Activated CD4-positive, alpha-beta T cell treated with anti-CD3 and anti-CD28 coated beads, Interleukin-2, amount 50 U/mL, for 16 hours (primary cell): Measurements from ENCODE around the gene ZNF598.
"Not testable (repeated sequence)": the region's sequence is repeated elsewhere in the genome, so short reads cannot be mapped to it uniquely, and the experiment has no call there.

Experiments
- DNase-seq: peaks from one replicate; pipeline ENCODE4 v3.0.0-alpha.2; 2020

ZNF598 gene

GRCh38 chr16:2040041-2040786, 30.6 kb upstream of the ZNF598 start:
- DNase-seq = no peak

DNA sequence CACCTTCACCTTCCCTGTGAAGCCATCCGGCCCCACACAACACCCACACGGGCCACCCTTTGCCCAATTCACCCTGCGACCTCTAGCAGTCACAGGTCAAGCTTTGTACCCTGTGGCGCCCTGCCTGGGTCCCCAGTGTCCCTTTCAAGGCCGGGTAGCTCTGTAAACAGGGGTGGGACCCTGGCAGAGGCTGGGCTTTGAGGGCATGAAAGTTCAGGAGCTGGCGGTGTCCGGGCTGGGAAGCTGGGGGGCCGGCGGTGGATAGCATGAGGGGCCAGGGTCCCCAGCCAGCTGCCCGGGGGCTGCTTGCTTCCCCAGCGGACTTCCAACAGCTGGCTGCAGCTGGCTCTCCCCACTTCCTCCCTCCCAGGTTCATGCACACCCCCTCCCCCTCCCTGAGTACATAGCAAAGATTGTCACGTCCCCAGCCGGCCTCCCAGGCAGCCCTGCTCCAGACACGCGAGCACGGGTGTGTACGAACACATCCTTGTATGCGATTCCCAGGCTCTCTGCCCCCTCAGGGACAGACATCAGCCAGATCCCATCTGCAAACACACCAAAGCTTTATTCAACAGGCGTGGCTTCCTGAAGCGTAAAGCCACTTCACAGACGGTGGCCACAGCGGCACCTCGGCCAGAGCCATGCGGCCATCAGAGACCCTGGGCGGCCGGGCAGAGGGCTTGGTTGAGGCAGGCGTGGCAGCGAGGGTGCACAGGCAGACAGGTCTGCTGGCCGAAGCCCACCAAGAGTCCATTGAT, 29.8 kb upstream of the ZNF598 start:
- no peak for DNase-seq

DNA sequence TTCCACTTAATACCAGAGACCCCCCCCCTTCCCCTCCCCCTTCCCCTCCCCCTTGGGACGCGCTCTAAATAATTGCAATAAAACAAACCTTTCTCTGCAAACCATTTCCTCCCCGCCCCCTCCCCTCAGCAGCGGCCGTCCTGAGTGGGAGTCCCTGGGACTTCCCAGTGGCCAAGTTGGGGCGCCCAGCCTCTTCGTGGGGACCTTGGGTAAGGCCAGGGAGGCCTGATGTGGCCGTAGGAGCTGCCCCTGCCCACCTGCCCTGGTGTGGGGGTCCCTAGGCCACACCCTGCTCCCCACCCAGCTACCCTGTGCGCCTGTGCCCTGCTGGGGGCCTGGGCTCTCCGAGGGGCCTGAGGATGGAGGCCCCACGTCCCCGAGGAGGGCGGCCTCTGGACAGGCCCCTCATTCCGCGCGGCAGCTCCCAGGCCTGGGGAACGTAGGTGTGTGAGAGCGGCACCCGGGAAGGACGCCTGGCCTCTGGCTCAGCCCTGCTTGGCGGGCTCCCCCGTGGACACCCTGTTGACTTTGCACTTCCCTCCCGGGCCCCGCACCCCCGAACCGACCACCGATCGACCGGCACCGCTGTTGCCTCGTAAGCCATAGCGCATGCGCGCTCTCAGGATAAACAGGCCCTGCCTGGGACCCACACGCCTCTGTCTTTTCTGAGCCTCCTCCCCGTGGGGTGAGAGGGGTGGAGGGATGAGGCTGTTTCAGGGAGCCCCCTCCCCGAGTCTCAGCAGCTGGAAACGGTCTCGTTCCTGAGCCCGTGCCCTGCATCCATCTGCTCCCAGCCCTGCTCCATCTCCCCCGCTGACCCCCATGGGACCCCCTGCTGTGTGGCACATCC, 29.0 kb upstream of the ZNF598 start:
- no peak for DNase-seq

DNA sequence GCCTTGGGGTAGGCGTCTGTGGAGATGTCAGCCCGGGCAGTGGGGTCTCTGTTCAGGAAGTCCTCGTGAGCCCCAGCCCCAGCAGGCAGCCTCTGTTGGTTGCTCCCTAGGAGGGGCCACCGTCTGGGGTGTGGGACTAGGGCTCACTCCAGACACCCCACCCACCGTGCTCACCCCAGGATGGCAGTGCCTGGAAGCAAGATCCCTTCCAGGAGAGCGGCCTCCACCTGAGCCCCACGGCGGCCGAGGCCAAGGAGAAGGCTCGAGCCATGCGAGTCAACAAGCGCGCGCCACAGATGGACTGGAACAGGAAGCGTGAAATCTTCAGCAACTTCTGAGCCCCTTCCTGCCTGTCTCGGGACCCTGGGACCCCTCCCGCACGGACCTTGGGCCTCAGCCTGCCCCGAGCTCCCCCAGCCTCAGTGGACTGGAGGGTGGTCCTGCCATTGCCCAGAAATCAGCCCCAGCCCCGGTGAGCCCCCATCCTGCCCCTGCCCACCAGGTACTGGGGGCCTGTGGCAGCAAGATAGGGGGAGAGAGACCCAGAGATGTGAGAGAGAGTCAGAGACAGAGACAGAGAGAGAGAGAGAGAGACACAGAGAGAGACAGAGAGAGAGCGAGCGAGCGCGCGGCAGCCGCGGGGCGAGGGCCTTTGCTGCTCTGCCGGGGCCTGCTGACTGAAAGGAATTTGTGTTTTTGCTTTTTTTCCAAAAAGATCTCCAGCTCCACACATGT, 28.2 kb upstream of the ZNF598 start:
- DNase-seq = no peak

GRCh38 chr16:2037115-2037514, 27.5 kb upstream of the ZNF598 start:
- no peak for DNase-seq

- no peak for DNase-seq
These were observed 26.8 kb upstream of the ZNF598 start for GRCh38 chr16:2036200-2036966.

DNA sequence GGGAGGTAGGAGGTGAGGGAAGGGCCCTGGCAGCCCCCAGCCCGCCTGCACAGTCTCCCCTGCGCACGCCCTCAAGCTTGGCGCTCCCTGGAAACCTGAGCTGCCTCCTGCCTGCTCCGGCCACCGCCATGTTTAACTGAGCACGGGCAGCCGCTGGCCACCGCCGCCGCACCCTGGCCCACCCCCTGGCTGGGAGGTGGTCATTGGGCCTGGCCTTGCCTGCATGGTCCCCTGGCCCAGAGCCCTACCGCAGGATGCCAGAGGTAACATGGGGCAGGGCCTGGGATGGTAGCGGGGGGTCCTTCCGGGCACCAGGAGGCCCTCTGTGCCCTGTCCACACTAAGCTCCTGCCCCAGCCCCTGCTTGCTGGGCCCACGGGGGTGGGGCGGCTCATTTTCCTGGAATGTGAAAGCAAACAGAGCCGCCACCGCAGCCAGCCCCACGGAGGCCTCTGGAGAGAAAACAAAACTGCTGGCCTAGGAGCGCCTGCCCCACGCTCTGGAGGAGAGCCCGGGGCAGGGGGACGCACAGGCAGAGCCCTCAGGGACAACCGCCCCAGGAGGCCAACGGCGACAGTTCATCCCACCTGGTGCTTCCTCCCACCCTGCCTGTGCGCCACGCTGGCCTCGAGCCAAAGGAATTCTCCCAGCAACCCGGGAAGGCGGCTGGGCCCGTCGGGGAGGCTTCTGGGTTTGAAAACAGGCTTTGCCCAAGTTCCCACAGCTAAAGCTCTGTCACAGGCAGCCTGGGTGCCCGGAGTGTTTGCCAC, 26.0 kb upstream of the ZNF598 start:
- no peak for DNase-seq

DNA sequence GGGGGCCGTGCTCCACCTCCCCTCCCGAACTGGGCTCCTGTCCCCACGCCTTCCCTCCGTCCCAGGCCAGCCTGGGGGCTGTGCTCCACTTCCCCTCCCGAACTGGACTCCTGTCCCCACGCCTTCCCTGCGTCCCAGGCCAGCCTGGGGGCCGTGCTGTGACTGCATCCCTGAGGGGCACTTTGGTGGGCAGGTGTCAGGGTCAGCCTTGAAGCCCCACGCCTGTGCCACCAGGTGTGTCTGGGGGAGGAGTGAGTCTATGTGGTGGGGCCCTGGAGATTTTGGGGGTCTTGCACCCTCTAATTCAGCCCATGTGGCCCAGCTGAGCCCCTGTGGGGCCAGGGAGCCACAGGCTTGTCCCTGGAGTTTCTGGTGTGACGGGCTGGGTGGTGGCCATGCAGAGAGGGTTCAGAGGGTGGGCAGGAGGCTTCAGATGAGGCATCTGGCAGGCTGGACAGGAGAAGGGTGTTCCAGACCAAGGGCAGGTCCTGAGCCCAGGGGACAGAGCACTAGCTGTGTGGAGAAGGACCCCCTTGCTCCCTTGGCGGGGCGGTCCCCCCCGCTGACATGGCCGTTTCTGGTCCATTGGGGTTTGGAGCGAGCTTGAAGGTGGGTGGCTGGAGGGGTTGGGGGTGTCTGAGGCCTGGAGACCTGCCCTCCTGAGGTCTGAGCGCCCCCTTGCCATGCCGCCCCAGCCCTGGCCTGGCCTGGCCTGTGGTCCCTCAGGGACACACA, 25.2 kb upstream of the ZNF598 start:
- DNase-seq = no peak

GRCh38 chr16:2033909-2034695, 24.5 kb upstream of the ZNF598 start:
- DNase-seq = not testable (repeated sequence)

GRCh38 chr16:2033057-2033908, 23.7 kb upstream of the ZNF598 start:
- no peak for DNase-seq

DNA sequence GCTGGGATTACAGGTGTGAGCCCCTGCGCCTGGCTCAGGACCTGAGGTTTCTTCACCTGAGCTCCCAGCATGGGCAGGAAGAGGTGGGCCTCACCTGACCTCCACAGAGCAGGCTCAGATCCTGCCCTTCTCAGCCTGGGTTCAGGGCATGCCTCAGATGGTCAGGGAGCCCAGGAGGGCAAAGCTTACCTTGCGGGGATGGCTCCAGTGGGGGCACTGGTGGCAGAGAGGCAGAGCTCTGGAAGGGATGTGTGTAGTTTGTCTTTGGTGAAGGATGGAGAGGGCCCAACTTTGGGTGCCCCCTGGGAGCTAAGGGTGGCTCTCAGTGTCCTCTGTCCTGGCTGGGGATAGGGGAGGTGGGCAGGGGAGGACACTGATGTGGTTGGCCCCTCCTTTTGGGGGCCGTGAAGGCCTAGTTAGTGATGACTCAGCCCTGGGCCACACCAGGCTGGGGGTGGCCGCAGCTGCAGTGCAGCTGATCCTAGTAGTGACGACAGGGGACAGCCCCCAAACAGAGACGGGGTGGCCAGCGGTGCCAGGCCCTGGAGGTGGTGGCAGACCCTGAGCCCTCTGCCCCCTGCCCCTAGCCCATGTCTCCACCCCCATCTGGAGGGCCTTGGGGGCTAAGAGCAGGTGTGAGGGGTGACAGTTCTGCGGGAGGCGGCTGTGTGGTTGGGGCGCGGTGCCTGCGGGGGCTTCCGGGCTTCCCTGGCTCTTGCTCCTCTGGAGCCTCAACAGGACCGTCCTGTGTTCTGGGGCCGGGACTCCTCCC, 22.9 kb upstream of the ZNF598 start:
- no peak for DNase-seq

DNA sequence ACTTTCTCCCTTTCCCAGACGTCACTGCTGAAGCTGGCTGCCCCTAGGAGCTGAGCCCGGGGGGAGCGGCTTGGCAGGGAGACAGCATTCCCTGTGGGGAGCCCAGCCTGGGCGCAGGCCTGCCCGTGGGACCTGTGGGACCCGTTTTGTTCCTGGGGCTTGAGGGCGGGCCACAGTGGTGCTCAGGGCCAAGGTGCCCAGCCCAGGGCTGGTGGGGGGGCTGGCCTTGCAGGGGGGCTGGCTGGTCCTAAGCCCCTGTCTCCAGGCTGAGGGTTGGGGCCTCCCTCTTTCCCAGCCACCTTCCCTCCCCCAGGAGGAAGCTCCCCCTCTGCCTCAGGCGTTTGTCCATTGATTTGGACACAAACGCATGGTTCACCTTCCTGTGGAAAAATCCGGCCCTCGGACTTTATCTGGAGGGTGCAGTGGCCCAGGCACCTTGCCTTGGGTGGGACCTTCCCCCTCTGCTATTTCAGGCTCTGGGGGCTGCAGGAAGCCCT, 21.5 kb upstream of the ZNF598 start:
- no peak for DNase-seq

DNA sequence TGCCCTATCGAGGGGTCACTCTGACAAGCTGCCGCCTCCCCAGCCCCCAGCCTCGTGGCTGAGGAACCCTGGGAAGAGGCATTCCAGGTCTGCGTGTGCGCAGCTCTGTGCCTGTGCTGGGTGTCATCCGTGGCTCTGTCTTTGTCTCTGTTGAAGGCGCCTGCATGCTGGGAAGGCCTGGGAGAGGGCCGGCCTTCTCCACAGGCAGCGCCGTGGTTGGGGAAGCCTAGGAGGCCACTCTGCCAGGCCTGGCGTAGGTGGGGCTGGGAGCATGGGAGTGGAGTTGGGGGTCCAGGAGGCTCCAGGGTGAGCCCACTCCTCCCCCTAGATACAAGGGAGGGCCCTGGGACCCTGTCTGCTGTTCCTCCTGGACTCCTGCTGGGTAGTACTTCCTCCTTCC, 20.4 kb upstream of the ZNF598 start:
- no peak for DNase-seq

DNA sequence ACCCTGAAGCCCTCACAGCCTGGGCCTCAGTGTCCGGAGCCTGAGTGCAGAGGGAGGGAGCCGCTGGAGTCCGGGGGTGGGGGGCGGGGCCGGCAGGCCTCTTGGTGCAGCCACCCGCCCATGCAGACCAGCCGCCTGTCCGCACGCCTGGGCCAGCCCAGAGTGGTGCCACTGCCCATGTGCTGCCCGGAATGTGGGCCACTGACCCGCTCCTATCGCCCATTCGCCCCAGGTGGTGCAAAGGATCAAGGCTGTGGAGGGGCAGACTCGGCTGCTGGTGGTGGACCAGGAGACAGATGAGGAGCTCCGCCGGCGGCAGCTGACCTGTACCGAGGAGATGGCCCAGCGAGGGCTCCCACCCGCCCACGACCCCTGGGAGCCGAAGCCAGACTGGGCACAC, 19.7 kb upstream of the ZNF598 start:
- DNase-seq = no peak

- DNase-seq = no peak
These were observed 19.1 kb upstream of the ZNF598 start for GRCh38 chr16:2028620-2029220.

DNA sequence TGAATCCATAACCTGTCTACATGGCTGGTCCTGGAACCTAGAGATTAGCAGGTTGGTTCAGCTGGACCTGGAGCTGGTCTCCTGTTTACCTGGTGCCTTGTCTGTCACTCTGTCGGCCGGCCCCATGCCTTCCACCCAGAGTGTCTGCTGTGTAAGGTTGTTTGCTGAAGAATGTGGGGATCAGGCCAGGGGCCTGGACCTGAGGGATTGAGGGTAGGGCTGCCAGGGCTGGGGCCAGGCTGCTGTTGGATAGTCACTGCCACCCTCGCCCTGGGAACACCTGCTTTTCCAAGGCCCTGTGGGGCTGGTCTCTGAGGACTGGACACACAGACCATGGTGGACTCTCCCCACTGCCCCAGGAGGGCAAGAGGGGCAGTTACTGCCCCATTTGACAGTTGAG, 18.5 kb upstream of the ZNF598 start:
- no peak for DNase-seq
